ENCODE data around the gene POLE4.

POLE4 gene

DNA sequence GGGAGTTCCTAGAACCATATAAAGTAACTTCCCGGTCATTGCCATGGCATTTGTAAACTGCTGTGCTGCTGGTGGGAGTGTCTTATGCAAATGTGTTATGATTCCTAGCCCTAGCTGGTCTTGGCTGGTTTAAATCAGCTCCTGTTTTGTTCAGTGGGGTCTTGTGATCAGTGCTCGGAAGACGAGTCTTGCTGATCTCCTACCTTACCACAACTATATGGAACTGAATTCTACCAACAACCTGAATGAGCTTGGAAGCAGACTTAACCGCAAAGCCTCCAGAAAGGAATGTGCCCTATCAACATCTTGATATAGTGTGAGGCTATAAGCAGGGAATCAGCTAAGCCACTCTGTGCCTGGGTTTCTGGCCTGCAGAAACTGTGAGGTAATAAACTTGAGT is 33.5 kb downstream of the POLE4 start:
- DNase-seq (ENCODE audit: low read depth) = peak; percentile 73

DNA sequence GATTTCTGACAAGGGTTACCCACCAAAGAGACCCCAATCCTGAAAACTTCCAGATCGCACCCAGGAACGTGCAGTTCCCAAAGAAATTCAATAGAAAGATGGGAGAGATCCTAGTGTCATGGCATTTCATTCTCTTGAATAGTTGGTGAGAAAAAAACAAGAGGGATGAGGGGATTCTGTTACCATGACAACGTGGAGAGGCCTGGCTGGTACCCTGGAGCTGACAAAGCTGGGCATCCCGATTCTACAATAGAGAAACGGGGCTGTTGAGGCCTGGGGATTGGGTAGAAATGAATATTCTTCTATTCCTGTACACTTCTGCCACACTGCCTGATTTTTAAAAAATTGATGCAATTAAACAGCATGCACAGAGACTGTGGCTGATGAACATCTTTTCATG is 41.0 kb downstream of the POLE4 start:
- no peak for DNase-seq (ENCODE audit: low read depth)

DNA sequence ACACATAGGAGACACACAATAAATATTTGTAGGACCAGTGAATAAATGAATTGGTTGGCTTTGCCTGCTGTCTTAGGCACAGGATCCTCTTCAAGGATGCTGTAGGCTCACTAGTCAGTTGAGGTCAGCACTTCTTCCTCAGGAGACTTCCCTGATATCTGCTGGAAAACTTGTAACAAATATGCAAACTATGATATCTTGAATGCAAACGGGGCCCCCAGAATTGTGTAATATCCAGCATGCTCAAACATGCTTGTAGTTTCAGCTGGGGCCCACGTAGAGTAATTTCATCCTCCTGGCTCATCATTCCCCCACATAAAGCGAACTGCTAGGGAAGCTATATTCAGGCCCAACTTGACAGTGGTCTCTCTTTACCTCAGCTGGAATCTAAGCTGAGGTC is 43.6 kb downstream of the POLE4 start:
- peak; percentile 57 for DNase-seq (ENCODE audit: low read depth)

DNA sequence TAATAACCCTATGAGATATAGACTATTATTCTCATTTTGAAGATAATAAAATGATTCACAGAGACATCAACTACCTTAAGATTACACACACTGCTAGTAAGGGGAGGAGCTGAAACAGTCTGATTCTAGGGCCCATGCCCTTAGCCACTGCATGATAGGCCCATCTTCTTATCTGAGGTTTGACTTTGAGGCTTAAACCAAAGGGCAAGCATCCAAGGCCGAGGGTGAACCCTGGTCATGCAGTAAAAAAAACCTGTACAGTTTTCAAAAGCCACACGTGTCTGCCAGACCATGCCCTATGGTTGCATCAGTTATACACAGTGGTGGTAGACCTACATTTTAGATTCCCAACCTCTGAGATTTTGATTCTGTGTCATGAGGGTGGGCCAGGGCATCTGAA is 44.8 kb downstream of the POLE4 start:
- peak; percentile 8 for DNase-seq (ENCODE audit: low read depth)

DNA sequence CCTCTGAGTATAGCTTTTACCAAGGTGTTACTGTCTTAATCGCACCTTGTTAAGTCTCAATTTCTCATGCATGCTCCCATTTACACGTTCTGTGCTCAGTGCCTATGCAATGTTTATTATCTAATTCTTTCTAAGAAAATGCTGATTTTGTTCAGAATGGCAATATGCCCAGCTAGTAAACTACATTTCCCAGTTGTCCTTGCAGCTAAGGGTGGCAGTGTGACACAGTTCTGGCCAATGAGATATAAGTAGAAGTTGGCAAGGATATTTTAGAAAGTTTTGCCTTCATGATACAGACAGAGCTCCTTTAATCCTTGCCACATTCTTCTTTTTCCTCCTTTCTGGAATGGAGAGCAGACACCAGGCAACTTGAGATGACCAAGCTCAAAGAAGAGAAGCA is 45.3 kb downstream of the POLE4 start:
- peak; percentile 14 for DNase-seq (ENCODE audit: low read depth)

DNA sequence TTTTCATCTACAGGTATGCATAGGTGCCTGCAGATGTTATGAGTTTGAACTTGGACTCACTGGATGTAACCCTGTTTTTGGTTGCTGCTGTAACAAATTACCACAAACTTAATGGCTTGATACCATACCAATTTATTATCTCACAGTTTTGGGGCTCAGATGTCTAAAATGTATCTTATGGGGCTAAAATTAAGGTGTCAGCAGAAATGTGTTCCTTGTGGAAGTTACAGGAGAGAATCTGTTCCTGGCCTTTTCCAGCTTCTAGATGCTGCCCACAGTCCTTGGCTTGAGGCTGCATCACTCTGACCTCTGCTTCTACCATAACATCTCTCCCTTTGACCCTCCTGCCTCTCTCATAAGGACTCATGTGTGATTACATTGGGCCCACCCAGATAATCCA is 47.6 kb downstream of the POLE4 start:
- no peak for DNase-seq (ENCODE audit: low read depth)

DNA sequence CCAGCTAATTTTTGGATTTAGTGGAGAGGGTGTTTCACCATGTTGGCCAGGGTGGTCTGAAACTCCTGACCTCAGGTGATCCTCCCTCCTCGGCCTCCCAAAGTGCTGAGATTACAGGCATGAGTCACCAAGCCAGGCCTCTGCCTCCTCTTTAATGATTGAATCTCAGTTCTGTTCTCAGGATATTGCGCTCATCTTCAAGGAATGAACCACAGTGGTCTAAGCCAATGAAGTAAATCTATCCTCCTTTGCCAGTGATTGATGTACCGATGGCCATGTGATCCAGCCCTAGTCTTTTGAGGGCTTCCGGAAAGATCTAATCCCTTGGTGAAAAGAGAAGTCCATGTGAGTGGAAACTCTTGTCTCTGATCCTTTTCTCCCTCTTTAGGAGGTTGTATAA is 48.6 kb downstream of the POLE4 start:
- DNase-seq (ENCODE audit: low read depth) = peak; percentile 12

DNA sequence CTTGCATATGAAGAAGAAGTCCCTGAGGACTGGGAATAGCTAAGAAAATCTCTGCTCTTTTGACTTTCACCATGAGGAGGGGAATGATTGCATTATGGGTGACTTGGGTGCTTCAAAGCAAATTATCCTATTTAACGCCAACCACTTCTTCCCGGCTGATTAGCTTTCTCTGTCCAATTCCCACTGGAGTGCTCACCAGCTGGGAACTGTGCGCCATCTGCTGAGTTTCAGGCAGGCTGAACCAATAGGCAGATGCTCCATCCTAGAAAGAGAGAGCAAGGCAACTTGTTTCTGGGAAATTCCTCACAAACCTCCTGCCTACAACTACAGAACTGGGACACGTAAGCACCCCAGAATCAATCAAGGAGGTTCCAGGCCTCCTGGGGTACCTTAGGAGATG is 49.4 kb downstream of the POLE4 start:
- no peak for DNase-seq (ENCODE audit: low read depth)

DNA sequence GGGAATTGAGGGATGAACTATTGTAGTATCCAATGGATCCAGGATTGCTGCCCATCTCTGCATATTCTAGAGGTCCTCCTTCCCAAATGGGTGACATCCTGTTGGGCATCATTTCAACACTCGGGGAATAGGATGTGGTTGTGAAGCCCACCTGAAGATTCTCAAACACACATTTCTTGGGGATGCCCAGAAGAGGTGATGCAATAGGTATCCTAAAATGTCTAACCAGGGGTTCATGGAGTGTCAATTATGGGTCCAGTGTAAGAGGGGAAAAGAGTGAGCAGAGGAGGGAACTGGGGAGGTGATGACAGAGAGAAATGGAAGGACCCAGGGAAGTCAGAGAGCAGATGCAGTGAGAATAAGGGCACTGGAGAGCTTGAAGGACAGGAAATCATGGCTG is 52.1 kb downstream of the POLE4 start:
- no peak for DNase-seq (ENCODE audit: low read depth)

DNA sequence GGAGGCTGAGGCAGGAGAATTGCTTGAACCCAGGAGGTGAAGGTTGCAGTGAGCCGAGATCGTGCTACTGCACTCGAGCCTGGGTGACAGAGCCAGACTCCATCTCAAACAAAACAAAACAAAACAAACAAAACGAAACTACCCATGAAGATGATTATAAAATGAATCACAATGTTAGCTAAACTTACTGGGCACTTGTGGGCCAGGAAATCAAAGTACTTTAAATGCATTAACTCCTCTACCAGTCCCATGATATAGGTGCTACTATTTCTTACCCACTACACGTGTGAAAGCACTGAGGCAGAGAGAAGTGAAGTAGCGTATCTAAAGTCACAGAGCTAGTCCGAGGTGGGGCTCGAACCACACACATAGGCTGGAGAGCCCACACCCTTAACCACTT is 53.6 kb downstream of the POLE4 start:
- no peak for DNase-seq (ENCODE audit: low read depth)

DNA sequence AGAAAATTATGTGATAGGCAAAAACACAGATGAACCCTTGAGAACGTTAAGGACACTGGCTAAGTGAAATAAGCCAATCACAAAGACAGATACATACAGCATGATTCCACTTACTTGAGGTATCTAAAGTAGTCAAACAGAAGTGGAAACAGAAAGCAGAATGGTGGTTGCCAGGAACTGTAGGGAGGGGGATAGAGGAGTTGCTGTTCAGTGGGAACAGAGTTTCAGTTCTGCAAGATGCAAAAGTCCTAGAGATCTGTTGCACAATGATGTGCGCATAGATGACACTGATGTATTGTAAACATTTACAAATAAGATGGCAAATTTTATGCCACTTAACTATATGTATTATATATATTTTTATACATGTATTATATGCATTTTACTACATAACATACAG is 59.7 kb downstream of the POLE4 start:
- no peak for DNase-seq (ENCODE audit: low read depth)

All from iris pigment epithelial cell (primary cell).